ENCODE measurements around the gene ASCC3.

DNA sequence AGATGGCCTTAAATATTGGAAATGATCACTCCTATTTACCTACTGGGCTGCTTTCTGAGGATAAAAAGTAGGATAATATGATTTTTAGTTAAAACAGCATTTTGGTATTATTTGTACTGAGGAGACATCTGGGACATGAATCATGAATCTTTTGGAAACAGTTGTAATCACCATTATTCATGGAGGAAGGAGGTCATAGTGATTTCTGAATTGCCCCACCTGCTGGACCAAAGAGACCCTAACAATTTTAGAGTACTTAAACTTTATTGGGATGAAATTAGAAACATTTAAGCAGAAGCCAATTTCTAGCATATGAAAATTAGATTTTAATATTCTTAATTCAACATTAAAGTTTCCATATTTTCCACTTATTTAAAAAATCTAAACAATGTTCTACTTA lies 308.0 kb downstream of the ASCC3 start:
- TF ChIP-seq EZH2phosphoT487 (IDR thresholded peaks at IDR 0.05; ENCODE audit: borderline replicate concordance) = no peak
- TF ChIP-seq, protein P1, sequence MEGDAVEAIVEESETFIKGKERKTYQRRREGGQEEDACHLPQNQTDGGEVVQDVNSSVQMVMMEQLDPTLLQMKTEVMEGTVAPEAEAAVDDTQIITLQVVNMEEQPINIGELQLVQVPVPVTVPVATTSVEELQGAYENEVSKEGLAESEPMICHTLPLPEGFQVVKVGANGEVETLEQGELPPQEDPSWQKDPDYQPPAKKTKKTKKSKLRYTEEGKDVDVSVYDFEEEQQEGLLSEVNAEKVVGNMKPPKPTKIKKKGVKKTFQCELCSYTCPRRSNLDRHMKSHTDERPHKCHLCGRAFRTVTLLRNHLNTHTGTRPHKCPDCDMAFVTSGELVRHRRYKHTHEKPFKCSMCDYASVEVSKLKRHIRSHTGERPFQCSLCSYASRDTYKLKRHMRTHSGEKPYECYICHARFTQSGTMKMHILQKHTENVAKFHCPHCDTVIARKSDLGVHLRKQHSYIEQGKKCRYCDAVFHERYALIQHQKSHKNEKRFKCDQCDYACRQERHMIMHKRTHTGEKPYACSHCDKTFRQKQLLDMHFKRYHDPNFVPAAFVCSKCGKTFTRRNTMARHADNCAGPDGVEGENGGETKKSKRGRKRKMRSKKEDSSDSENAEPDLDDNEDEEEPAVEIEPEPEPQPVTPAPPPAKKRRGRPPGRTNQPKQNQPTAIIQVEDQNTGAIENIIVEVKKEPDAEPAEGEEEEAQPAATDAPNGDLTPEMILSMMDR (conservative IDR thresholded peaks at IDR 0.05; ENCODE audit: low read length) = peak; percentile 65

Data from Loucy (cell line).